Spinal cord (tissue), 10 donors: ENCODE measurements around the gene HDHD5. TPM values are rescaled to one million over a fixed set of nuclear protein-coding genes. Genes with fewer than 3 reads are reported as not detected.
A peak's percentile ranks its signal among the peaks of the same experiment; 100 is the strongest.
"Not testable (repeated sequence)": the region's sequence is repeated elsewhere in the genome, so short reads cannot be mapped to it uniquely, and the experiment has no call there.

Experiments
- DNase-seq, 6 donors: peaks; one replicate each; pipeline versions ENCODE4 v3.0.0 to v3.0.0-alpha.2; 2013 to 2015; ENCODE audit warnings: low spot score in 6 of 6, low read depth in 4 of 6
- H3K27ac ChIP-seq: one replicate; pipeline ENCODE4 v1.5.1; 2013; ENCODE audit warnings: low read depth, low read length, control low read depth
- H3K27me3 ChIP-seq: one replicate; pipeline ENCODE4 v1.6.1; 2013; ENCODE audit warnings: low read length; ENCODE audit not compliant: control insufficient read depth, insufficient read depth
- H3K36me3 ChIP-seq: one replicate; pipeline ENCODE4 v1.6.1; 2013; ENCODE audit warnings: low read length; ENCODE audit not compliant: control insufficient read depth, insufficient read depth
- H3K4me1 ChIP-seq: one replicate; pipeline ENCODE4 v1.6.1; 2013; ENCODE audit warnings: low read length; ENCODE audit not compliant: control insufficient read depth, insufficient read depth
- H3K4me3 ChIP-seq: one replicate; pipeline ENCODE4 v1.5.1; 2013; ENCODE audit warnings: low read depth, low read length, control low read depth
- H3K9me3 ChIP-seq: one replicate; pipeline ENCODE4 v1.6.1; 2013; ENCODE audit warnings: low read length; ENCODE audit not compliant: control insufficient read depth, insufficient read depth
- WGBS: methylation state at CpG from one replicate; pipeline ENCODE4 v1.1.5; 2013; ENCODE audit warnings: missing lambda C conversion rate; ENCODE audit not compliant: insufficient coverage; 5-methylcytosine and 5-hydroxymethylcytosine counted together
- polyA plus RNA-seq, 2 donors: library from polyadenylated mRNA; unstranded; fragments of 120-200 nt; gene quantifications; one replicate each; pipeline ENCODE4 v1.2.1, GENCODE V29; 2013; ENCODE audit not compliant: insufficient read length in 2 of 2
- total RNA-seq, 2 donors: library from RNA; depleted of rRNA in 1 of 2; stranded (reverse); fragments of 120-200 nt in 1 of 2; fragments of >200 nt in 1 of 2; gene quantifications; one replicate each; pipeline versions ENCODE4 v1.2.3 to v1.2.4, GENCODE V29; 2013 to 2014
- donor health status: healthy.

The HDHD5 gene
- total and polyA plus RNA-seq, 4 donors = 23.9 to 51.9 (median 36.7) TPM

GRCh38 chr22:17158176-17158567 lies 905 bp downstream of the HDHD5 start:
- Histone ChIP-seq H3K9me3 (no peaks in the 10 kb centered on the region), H3K27me3 (no peaks in the 10 kb centered on the region), H3K27ac (peak overlapping the region; percentile 79), H3K4me3 (peak overlapping the region; percentile 62), H3K36me3 (peaks cover 7% of the 10 kb centered on the region), H3K4me1 (peaks cover 24% of the 10 kb centered on the region)
- 35% methylated on average over 14 of the region's 17 CpGs for WGBS
- no peak for DNase-seq

GRCh38 chr22:17157714-17158113 lies 1.4 kb downstream of the HDHD5 start:
- H3K27ac ChIP-seq = no peak overlapping the region
- no peaks in the 10 kb centered on the region for H3K27me3 ChIP-seq
- DNase-seq = no peak
- peaks cover 24% of the 10 kb centered on the region for H3K4me1 ChIP-seq
- no peak overlapping the region for H3K4me3 ChIP-seq
- 100% methylated on average over 3 of the region's 3 CpGs for WGBS
- peaks cover 7% of the 10 kb centered on the region for H3K36me3 ChIP-seq
- no peaks in the 10 kb centered on the region for H3K9me3 ChIP-seq

DNA sequence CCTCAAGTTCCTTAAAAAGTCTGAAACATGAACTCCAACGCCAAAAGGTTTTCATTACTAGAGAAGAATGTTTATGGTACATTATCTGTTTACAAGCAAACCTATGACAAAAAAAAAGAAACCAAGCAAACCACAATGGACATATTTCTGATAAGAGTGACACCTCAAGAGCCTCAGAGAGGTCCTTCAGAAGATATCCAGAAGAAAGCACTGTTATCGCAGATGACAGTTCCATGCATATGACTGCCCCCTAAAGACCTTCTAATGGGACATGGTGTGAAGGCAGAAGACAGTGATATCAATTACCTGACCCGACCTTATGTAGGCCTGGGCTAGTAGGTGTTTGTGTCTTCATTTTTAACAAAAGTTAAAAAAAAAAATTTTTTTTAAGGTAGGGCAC lies 3.1 kb downstream of the HDHD5 start:
- 17% methylated on average over 1 of the region's 3 CpGs for WGBS
- peaks cover 7% of the 10 kb centered on the region for H3K36me3 ChIP-seq
- H3K27me3 ChIP-seq = no peaks in the 10 kb centered on the region
- H3K4me1 ChIP-seq = peaks cover 24% of the 10 kb centered on the region
- H3K4me3 ChIP-seq = no peak overlapping the region
- no peaks in the 10 kb centered on the region for H3K9me3 ChIP-seq
- no peak for DNase-seq
- no peak overlapping the region for H3K27ac ChIP-seq

GRCh38 chr22:17152971-17153370 lies 6.1 kb downstream of the HDHD5 start:
- no peak for DNase-seq
- H3K4me1 ChIP-seq = peaks cover 10% of the 10 kb centered on the region
- no peaks in the 10 kb centered on the region for H3K27me3 ChIP-seq
- H3K36me3 ChIP-seq = peaks cover 8% of the 10 kb centered on the region
- H3K9me3 ChIP-seq = no peaks in the 10 kb centered on the region
- no peak overlapping the region for H3K27ac ChIP-seq
- 68% methylated on average over 3 of the region's 3 CpGs for WGBS
- no peak overlapping the region for H3K4me3 ChIP-seq

GRCh38 chr22:17152340-17152739 lies 6.7 kb downstream of the HDHD5 start:
- Histone ChIP-seq H3K4me3 (no peak overlapping the region), H3K4me1 (peaks cover 8% of the 10 kb centered on the region), H3K36me3 (peaks cover 13% of the 10 kb centered on the region), H3K9me3 (no peaks in the 10 kb centered on the region), H3K27me3 (no peaks in the 10 kb centered on the region), H3K27ac (no peak overlapping the region)
- DNase-seq = no peak
- 92% methylated on average over 6 of the region's 6 CpGs for whole genome bisulfite sequencing

GRCh38 chr22:17149076-17149815 lies 9.8 kb downstream of the HDHD5 start:
- 93% methylated on average over 8 of the region's 9 CpGs for WGBS
- no peak for DNase-seq
- no peaks in the 10 kb centered on the region for H3K9me3 ChIP-seq
- H3K36me3 ChIP-seq = peaks cover 32% of the 10 kb centered on the region
- no peaks in the 10 kb centered on the region for H3K4me1 ChIP-seq
- no peak overlapping the region for H3K4me3 ChIP-seq
- no peaks in the 10 kb centered on the region for H3K27me3 ChIP-seq
- H3K27ac ChIP-seq = no peak overlapping the region

DNA sequence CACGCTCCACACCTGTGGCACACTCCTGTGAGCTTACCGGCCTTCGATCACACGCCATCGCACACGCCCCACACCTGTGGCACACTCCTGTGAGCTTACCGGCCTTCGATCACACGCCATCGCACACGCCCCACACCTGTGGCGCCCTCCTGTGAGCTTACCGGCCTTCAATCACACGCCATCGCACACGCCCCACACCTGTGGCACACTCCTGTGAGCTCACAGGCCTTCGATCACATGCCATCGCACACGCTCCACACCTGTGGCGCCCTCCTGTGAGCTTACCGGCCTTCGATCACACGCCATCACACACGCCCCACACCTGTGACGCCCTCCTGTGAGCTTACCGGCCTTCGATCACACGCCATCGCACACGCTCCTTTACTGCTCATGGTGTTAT lies 11.6 kb downstream of the HDHD5 start:
- H3K27me3 ChIP-seq, H3K9me3 ChIP-seq, H3K27ac ChIP-seq, H3K4me1 ChIP-seq, DNase-seq, H3K4me3 ChIP-seq: not testable (repeated sequence)
- 95% methylated on average over 30 of the region's 30 CpGs for WGBS
- peaks cover 47% of the 10 kb centered on the region for H3K36me3 ChIP-seq

DNA sequence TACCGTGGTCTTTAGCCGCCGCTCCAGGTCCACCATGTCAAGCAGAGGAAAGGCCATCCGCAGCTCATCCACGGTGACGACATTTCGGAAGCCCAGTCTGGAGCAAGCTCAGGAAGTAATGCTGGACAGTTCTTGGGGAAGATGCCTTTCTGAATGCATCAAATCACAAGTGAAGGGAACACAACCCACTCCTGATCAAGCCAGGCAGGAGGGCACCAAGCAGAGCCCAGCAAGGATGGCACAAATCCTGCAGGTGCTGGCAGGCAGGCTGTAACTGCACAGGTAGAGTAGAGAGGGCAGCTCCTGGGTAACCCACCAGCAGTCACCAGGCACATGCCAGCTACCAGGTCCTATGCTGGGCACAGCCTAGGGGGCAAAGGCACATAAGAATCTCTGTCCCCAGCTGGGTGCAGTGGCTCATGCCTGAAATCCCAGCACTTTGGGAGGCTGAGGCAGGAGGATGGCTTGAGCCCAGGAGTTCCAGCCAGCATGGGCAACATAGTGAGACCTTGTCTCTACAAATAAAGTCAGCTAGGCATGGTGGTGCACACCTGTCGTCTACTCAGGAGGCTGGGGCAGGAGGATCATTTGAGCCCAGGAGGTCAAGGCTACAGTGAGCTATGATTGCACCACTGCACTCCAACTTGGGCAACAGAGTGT lies 13.9 kb downstream of the HDHD5 start:
- no peaks in the 10 kb centered on the region for H3K4me1 ChIP-seq
- 84% methylated on average over 8 of the region's 8 CpGs for WGBS
- H3K9me3 ChIP-seq = no peaks in the 10 kb centered on the region
- no peaks in the 10 kb centered on the region for H3K27me3 ChIP-seq
- H3K36me3 ChIP-seq = peaks cover 66% of the 10 kb centered on the region
- no peak overlapping the region for H3K27ac ChIP-seq
- no peak for DNase-seq
- no peak overlapping the region for H3K4me3 ChIP-seq

DNA sequence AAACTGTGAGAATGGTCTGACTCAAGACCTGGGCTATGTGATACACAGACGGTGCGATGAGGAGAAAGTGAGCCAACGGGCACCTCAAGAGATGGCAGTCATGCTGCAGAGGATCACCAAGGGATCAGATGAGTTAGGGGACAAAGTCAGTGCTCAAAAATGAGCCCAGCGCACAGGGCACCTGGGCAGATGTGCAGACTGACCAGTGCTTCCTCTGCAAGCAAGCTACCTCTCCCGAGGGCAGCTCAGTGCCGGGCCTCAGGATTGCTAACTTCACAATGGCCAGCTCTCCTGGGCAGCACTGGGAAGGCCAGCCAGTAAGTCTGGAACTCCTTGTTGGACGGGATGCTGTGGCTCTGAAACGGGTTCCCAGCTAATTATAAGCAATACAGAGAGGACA lies 15.3 kb downstream of the HDHD5 start:
- H3K36me3 ChIP-seq = peaks cover 76% of the 10 kb centered on the region
- H3K9me3 ChIP-seq = no peaks in the 10 kb centered on the region
- H3K27me3 ChIP-seq = no peaks in the 10 kb centered on the region
- DNase-seq = no peak
- no peak overlapping the region for H3K4me3 ChIP-seq
- H3K4me1 ChIP-seq = no peaks in the 10 kb centered on the region
- 92% methylated on average over 8 of the region's 8 CpGs for WGBS
- no peak overlapping the region for H3K27ac ChIP-seq

DNA sequence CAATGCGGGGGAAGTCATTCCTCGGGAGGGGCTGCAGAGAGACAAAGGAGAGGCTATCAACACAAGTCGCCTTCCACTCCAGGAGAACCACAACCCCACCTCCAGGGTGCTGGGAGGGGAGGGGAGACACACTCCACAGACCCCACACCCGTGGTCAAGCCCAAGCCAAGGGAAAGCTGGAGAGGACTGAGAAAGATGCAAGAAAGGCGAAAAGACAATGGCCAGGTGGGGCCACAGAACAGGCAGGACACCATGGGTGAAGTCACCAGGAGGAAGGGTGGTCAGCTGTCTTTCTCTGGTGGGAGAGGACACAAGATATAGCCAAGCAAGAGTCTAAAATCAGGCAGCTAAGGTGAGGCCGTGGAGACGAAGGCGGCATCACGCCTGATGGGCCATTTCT lies 16.0 kb downstream of the HDHD5 start:
- Histone ChIP-seq H3K4me1 (no peaks in the 10 kb centered on the region), H3K36me3 (peaks cover 79% of the 10 kb centered on the region), H3K27ac (no peak overlapping the region), H3K27me3 (no peaks in the 10 kb centered on the region), H3K4me3 (no peak overlapping the region), H3K9me3 (no peaks in the 10 kb centered on the region)
- no peak for DNase-seq
- WGBS = 97% methylated on average over 5 of the region's 9 CpGs
